Stimulated activated CD8-positive, alpha-beta memory T cell treated with anti-CD3 and anti-CD28 coated beads, Interleukin-15, amount 100 ng/mL, for 24 hours (primary cell): ENCODE data around the gene SHB.

Experiments
- DNase-seq: peaks from one replicate; pipeline ENCODE4 v3.0.0-alpha.2; 2020; ENCODE audit warnings: low read depth

SHB gene

GRCh38 chr9:38008168-38009034 lies 60.6 kb downstream of the SHB start:
- peak; percentile 29 for DNase-seq

- no peak for DNase-seq
Measured at GRCh38 chr9:38007016-38007415, 62.0 kb downstream of the SHB start.

GRCh38 chr9:38006163-38006562 lies 62.9 kb downstream of the SHB start:
- DNase-seq, result no peak

GRCh38 chr9:38004809-38005560 lies 64.0 kb downstream of the SHB start:
- no peak for DNase-seq

- no peak for DNase-seq
Measured at GRCh38 chr9:38003946-38004808, 64.8 kb downstream of the SHB start.

GRCh38 chr9:38003230-38003629 lies 65.8 kb downstream of the SHB start:
- no peak for DNase-seq

GRCh38 chr9:38001430-38001829 lies 67.6 kb downstream of the SHB start:
- no peak for DNase-seq

GRCh38 chr9:38000735-38001134 lies 68.3 kb downstream of the SHB start:
- DNase-seq, result no peak

GRCh38 chr9:38000332-38000731 lies 68.7 kb downstream of the SHB start:
- DNase-seq, result no peak

- DNase-seq, result no peak
Measured at GRCh38 chr9:37999588-38000189, 69.3 kb downstream of the SHB start.

- no peak for DNase-seq
Measured at GRCh38 chr9:37998881-37999587, 70.0 kb downstream of the SHB start.

GRCh38 chr9:37997636-37998374 lies 71.2 kb downstream of the SHB start:
- no peak for DNase-seq

GRCh38 chr9:37996819-37997217 lies 72.2 kb downstream of the SHB start:
- no peak for DNase-seq

GRCh38 chr9:37995961-37996818 lies 72.8 kb downstream of the SHB start:
- DNase-seq, result no peak

- no peak for DNase-seq
Measured at GRCh38 chr9:37995348-37995737, 73.7 kb downstream of the SHB start.

GRCh38 chr9:37994639-37995347 lies 74.2 kb downstream of the SHB start:
- no peak for DNase-seq

GRCh38 chr9:37992924-37993349 lies 76.1 kb downstream of the SHB start:
- DNase-seq, result no peak

GRCh38 chr9:37990404-37991015 lies 78.5 kb downstream of the SHB start:
- no peak for DNase-seq
